Endothelial cell of umbilical vein (primary cell): ENCODE measurements around the gene SDHA. TPM values are rescaled to one million over a fixed set of nuclear protein-coding genes. Genes with fewer than 3 reads are reported as not detected.
"Not testable (repeated sequence)": the region's sequence is repeated elsewhere in the genome, so short reads cannot be mapped to it uniquely, and the experiment has no call there.

Source experiments
- BruUV-seq: library from RNA; stranded (reverse); fragments of 400-500 nt; replicated peaks from 2 replicates; lab custom pipeline; 2021; lab: Mats Ljungman, UMichigan
- CTCF ChIA-PET: fragments of 300-600, 350-600 bp; sonication (Branson Sonifier 250); formaldehyde crosslinking; loops from one replicate; lab custom pipeline; 2021; ENCODE audit warnings: antibody characterized with exemption, inconsistent platforms; lab: Charles Lee
- POLR2A ChIA-PET: fragments of 300-600, 350-600 bp; sonication (Branson Sonifier 250); formaldehyde crosslinking; loops from one replicate; lab custom pipeline; 2021; ENCODE audit warnings: antibody characterized with exemption, inconsistent platforms; lab: Charles Lee
- DNase-seq: peaks from one replicate; pipeline ENCODE4 v3.0.0-alpha.2; 2011; ENCODE audit warnings: low read depth, low spot score
- FAIRE-seq: peaks from 2 replicates; lab custom pipeline; 2011; peaks lifted over from hg19 to GRCh38; lab: Jason Lieb, UNC
- H2AFZ ChIP-seq: 2 replicates; pipeline ENCODE4 v1.6.0; 2012; ENCODE audit warnings: low read depth, low read length, control low read depth, inconsistent platforms
- H3K27ac ChIP-seq: 2 replicates; pipeline ENCODE4 v1.5.1; 2011; ENCODE audit warnings: low read depth, mild to moderate bottlenecking, control low read depth, low read length, moderate library complexity; ENCODE audit not compliant: insufficient read depth
- H3K27me3 ChIP-seq, 2 experiments: 2 replicates each; pipeline versions ENCODE4 v1.6.0 to v1.6.1; 2011; ENCODE audit warnings: low read length in 2 of 2, mixed read lengths in 1 of 2; ENCODE audit not compliant: control insufficient read depth in 2 of 2, insufficient read depth in 2 of 2
- H3K36me3 ChIP-seq, 2 experiments: 2 replicates in 1 of 2; 3 replicates in 1 of 2; pipeline ENCODE4 v1.5.1; 2011; ENCODE audit warnings: low read length in 2 of 2, mild to moderate bottlenecking in 1 of 2, moderate library complexity in 1 of 2; ENCODE audit not compliant: control insufficient read depth in 2 of 2, insufficient read depth in 2 of 2; ENCODE audit errors: extremely low read depth in 1 of 2
- H3K4me1 ChIP-seq: 3 replicates; pipeline ENCODE4 v1.5.1; 2011; ENCODE audit warnings: mild to moderate bottlenecking, low read length; ENCODE audit not compliant: control insufficient read depth, insufficient read depth; ENCODE audit errors: extremely low read depth
- H3K4me2 ChIP-seq: 2 replicates; pipeline ENCODE4 v1.6.1; 2011; ENCODE audit warnings: low read length, control low read depth, mixed read lengths; ENCODE audit not compliant: insufficient read depth
- H3K4me3 ChIP-seq, 3 experiments: fragments of 200-600 bp in 1 of 3; sonication (generic), shearing (Covaris generic) in 1 of 3; replicated peaks in 1 of 3; 2 replicates each; pipeline ENCODE4 v1.5.1; 2011 to 2016; ENCODE audit warnings: control low read depth in 3 of 3, low read length in 3 of 3, mild to moderate bottlenecking in 2 of 3, inconsistent platforms in 1 of 3, low read depth in 1 of 3, moderate library complexity in 1 of 3; ENCODE audit not compliant: insufficient read depth in 1 of 3
- H3K79me2 ChIP-seq: 2 replicates; pipeline ENCODE4 v1.6.0; 2012; ENCODE audit warnings: low read length, inconsistent platforms; ENCODE audit not compliant: control insufficient read depth, insufficient read depth
- H3K9ac ChIP-seq: replicated peaks from 2 replicates; pipeline ENCODE3; 2011; ENCODE audit warnings: low read length, control low read depth; ENCODE audit not compliant: insufficient read depth; ENCODE audit errors: extremely low read depth
- H3K9me1 ChIP-seq: replicated peaks from 3 replicates; pipeline ENCODE4 v1.6.0; 2011; ENCODE audit warnings: mild to moderate bottlenecking, low read length; ENCODE audit not compliant: control insufficient read depth, insufficient read depth; ENCODE audit errors: extremely low read depth
- H3K9me3 ChIP-seq: replicated peaks from 2 replicates; pipeline ENCODE4 v1.5.1; 2012; ENCODE audit warnings: low read length, inconsistent platforms; ENCODE audit not compliant: control insufficient read depth, insufficient read depth
- H4K20me1 ChIP-seq: replicated peaks from 2 replicates; pipeline ENCODE3; 2011; ENCODE audit warnings: mild to moderate bottlenecking, low read length; ENCODE audit not compliant: control insufficient read depth, insufficient read depth; ENCODE audit errors: extremely low read depth
- EZH2 ChIP-seq: IDR thresholded peaks from 2 replicates; pipeline ENCODE4 v1.6.1; 2012; ENCODE audit warnings: borderline replicate concordance, low read depth, mild to moderate bottlenecking, moderate library complexity, low read length, inconsistent platforms; ENCODE audit not compliant: severe bottlenecking
- FOS ChIP-seq: IDR thresholded peaks from 2 replicates; pipeline ENCODE4 v1.6.1; 2011; ENCODE audit warnings: mild to moderate bottlenecking, low read length, moderate library complexity, borderline replicate concordance; ENCODE audit not compliant: insufficient read depth
- GATA2 ChIP-seq: IDR thresholded peaks from 2 replicates; pipeline ENCODE4 v1.7.0; 2011; ENCODE audit warnings: low read depth, mild to moderate bottlenecking, moderate library complexity, mixed read lengths, low read length; ENCODE audit not compliant: insufficient read length, insufficient read depth
- MYC ChIP-seq: IDR thresholded peaks from one replicate; pipeline ENCODE4 v1.6.1; 2011; ENCODE audit warnings: mild to moderate bottlenecking, low read depth, low read length
- POLR2A ChIP-seq: IDR thresholded peaks from 2 replicates; pipeline ENCODE4 v1.6.1; 2012; ENCODE audit warnings: low read depth, mild to moderate bottlenecking, control low read depth, low read length
- dilution Hi-C: fragments of 300-500 bp; cut with MboI; formaldehyde crosslinking; loops from one replicate; pipeline ENCODE4 v1.15.0; 2019; ENCODE audit warnings: low sequenced_read_pairs; ENCODE audit not compliant: extremely low pct_ligation_motif_present
- intact Hi-C: fragments of 100-400 bp; cut with micrococcal nuclease; formaldehyde crosslinking; loops from one replicate; pipeline ENCODE4 v1.10.0; 2022
- polyA plus RNA-seq, 4 experiments: library from polyadenylated mRNA; depleted of rRNA in 3 of 4; stranded (reverse) in 3 of 4; unstranded in 1 of 4; fragments of >200 nt; gene quantifications; 2 replicates each; pipeline versions ENCODE4 v1.2.1 to v1.2.3, GENCODE V29; 2011 to 2012; ENCODE audit warnings: missing spikeins in 1 of 4
- total RNA-seq: library from RNA; stranded (reverse); gene quantifications from 2 replicates; pipeline ENCODE4 v1.2.3, GENCODE V29; 2021
- TF ChIP-seq, protein P1 (sequence below): IDR thresholded peaks from 2 replicates; pipeline ENCODE4 v1.6.1; 2011; ENCODE audit not compliant: insufficient read depth, insufficient read length

The SDHA gene
- total and polyA plus RNA-seq, 2 donors (not counting 3 experiments of a cell fraction or from before 2014, with no cell fraction given), result 121 to 153 TPM

- H3K27ac ChIP-seq, H3K36me3 ChIP-seq, H4K20me1 ChIP-seq, H3K9me3 ChIP-seq, intact Hi-C loops, BruUV-seq, H3K4me1 ChIP-seq, FAIRE-seq, H3K4me3 ChIP-seq, DNase-seq, H3K9ac ChIP-seq, POLR2A ChIA-PET, dilution Hi-C loops, H3K9me1 ChIP-seq, H3K4me2 ChIP-seq, H3K79me2 ChIP-seq, H2AFZ ChIP-seq, H3K27me3 ChIP-seq: not testable (repeated sequence)
- CTCF ChIA-PET, result interaction anchor here (0.8 kb wide), 1 partner anchor 19 kb away, joined by 3 read pairs; no protein-coding TSS in a partner anchor
Measured at GRCh38 chr5:297991-298736, 80.0 kb downstream of the SDHA start.

DNA sequence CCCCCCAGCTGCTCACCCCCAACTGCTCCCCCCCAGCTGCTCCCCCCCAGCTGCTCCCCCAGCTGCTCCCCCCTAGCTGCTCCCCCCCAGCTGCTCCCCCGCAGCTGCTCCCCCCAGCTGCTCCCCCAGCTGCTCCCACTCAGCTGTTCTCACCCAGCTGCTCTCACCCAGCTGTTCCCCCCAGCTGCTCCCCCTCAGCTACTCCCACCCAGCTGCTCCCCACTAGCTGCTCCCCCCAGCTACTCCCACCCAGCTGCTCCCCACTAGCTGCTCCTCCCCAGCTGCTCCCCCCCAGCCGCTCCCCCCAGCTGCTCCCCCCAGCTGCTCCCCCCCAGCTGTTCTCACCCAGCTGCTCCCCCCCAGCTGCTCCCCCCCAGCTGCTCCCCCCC is 80.6 kb downstream of the SDHA start:
- Histone ChIP-seq H3K27me3 (no peaks in the 10 kb centered on the region), H3K4me2 (no peak overlapping the region), H3K79me2 (peaks cover 10% of the 10 kb centered on the region), H3K4me1 (no peaks in the 10 kb centered on the region), H3K27ac (no peak overlapping the region), H3K9me1 (no peaks in the 10 kb centered on the region), H3K4me3 (no peak overlapping the region), H3K36me3 (no peaks in the 10 kb centered on the region), H4K20me1 (no peaks in the 10 kb centered on the region), H2AFZ (no peak overlapping the region), H3K9ac (no peak overlapping the region), H3K9me3 (no peaks in the 10 kb centered on the region)
- DNase-seq (no peak), FAIRE-seq (no peak)
- CTCF ChIA-PET, result interaction anchor here (0.6 to 0.8 kb wide), 2 partner anchors 18 to 147 kb away, joined by 3 read pairs; no protein-coding TSS in a partner anchor
- intact Hi-C loops, result no loop called here
- no TSS peak for BruUV-seq
- dilution Hi-C loops, result no loop called here
- TF ChIP-seq POLR2A (no peak), GATA2 (no peak), FOS (no peak), MYC (no peak), EZH2 (no peak)
- TF ChIP-seq, protein P1, sequence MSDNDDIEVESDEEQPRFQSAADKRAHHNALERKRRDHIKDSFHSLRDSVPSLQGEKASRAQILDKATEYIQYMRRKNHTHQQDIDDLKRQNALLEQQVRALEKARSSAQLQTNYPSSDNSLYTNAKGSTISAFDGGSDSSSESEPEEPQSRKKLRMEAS, result no peak
- POLR2A ChIA-PET, result no interaction called here

- H3K9me1 ChIP-seq, dilution Hi-C loops, H3K4me3 ChIP-seq, BruUV-seq, H3K27me3 ChIP-seq, H3K9ac ChIP-seq, POLR2A ChIA-PET, H2AFZ ChIP-seq, H4K20me1 ChIP-seq, H3K4me2 ChIP-seq, intact Hi-C loops, H3K27ac ChIP-seq, H3K4me1 ChIP-seq, H3K36me3 ChIP-seq, CTCF ChIA-PET, H3K9me3 ChIP-seq, H3K79me2 ChIP-seq, FAIRE-seq, DNase-seq: not testable (repeated sequence)
Measured at GRCh38 chr5:299921-300320, 81.8 kb downstream of the SDHA start.
